ENCODE results near the gene AADACL4.

Gene AADACL4

GRCh38 chr1:12643785-12644184 lies at the start of gene AADACL4:
Gene AADACL4 (plus strand): TSS chr1:12644085. CDS start chr1:12644547, 462 bp downstream.
- DNase-seq = no peak

GRCh38 chr1:12594490-12594889 lies 49.4 kb upstream of the AADACL4 start:
- DNase-seq = no peak

- DNase-seq = no peak
These were observed 48.7 kb upstream of the AADACL4 start for GRCh38 chr1:12594966-12595756.

GRCh38 chr1:12595757-12596006 lies 48.2 kb upstream of the AADACL4 start:
- DNase-seq = no peak

- DNase-seq = peak; percentile 76
These were observed 47.7 kb upstream of the AADACL4 start for GRCh38 chr1:12596007-12596821.

- DNase-seq = no peak
These were observed 46.1 kb upstream of the AADACL4 start for GRCh38 chr1:12597792-12598191.

DNA sequence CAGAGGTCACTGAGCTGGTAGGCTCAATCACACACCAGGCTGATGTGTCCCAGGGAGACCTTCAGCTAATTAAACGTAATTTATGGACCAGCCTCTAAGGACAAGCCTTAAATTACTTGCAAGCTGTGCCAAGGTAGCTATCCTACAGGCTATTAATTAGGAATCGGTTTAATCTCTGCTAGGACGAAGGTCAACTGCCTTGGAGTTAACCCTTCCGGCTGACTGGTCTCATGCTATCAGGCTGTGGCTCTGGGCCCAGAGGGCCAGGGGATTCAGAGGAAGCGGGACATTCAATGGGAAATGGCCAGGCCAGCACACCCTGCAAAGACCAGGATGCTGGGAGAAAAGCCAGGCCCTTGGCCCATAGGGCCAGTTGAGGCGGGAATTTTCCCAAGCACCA lies 44.9 kb upstream of the AADACL4 start:
- DNase-seq = no peak

DNA sequence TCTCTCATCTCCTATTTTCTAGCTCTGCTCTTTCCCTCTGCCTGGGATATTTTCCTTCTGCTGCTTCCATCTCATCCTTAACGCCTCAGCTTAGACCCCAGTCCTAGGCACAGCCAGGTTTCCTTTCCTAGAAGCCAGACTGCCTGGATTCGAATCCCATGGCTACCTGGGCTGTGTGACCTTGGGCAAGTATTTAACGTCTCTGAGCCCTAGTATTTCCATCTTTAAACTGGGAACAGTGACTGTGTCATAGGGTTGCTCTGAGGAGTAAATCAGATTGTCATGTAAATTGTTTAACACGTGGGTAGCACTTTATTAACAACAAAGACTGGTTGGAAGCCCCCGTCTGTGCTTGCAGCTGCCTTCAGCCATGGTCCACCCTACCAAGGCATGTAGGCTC lies 44.2 kb upstream of the AADACL4 start:
- no peak for DNase-seq

GRCh38 chr1:12600335-12600734 lies 43.5 kb upstream of the AADACL4 start:
- no peak for DNase-seq

- peak; percentile 63 for DNase-seq
These were observed 42.8 kb upstream of the AADACL4 start for GRCh38 chr1:12600880-12601633.

DNA sequence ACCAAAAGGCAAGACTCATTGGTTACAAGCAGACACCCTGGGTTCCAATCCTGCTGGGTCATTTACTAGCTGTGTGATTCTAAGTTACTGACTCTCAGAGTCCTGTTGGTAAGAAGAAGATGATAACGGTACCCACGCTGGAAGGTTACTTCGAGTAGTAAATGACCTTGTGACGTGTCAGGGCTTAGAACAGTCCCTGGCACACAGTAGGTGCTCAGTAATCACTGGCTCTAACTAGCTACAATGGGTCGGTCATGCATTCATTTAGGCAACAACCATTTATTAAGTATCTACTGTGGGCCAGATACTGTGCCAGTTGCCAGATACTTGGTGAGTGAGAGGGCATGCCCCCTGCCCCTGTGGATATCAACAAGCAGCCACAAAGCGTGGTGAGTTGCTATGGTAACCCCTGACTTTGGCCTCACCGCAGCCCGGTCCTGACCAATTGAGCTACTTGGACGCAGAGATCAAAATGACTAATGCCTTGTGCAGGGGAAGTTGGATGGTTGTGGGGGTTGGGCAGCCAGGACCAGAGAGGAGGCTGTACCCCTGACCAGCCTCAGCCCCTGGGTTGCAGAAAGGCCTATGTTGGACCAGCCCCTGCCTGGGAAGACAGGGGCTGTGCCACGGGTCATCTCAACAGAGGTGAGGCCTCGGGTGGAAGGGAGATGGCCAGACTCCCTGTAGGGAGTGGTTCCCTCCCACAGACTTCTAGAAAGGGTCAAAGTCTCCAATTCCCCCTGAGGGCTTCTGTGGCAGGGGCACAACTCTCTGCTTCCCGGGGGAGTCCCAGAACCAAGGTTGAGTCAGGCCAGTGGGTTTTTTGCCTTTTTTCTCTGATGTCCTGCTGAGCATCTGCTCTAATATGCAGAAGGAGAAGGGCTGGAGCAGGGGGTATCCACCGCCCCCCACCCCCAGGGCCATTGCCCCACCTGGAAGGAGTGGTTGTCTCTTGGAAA lies 41.9 kb upstream of the AADACL4 start:
- peak; percentile 21 for DNase-seq

GRCh38 chr1:12602659-12603024 lies 41.2 kb upstream of the AADACL4 start:
- no peak for DNase-seq

- DNase-seq = no peak
These were observed 40.7 kb upstream of the AADACL4 start for GRCh38 chr1:12603224-12603623.

DNA sequence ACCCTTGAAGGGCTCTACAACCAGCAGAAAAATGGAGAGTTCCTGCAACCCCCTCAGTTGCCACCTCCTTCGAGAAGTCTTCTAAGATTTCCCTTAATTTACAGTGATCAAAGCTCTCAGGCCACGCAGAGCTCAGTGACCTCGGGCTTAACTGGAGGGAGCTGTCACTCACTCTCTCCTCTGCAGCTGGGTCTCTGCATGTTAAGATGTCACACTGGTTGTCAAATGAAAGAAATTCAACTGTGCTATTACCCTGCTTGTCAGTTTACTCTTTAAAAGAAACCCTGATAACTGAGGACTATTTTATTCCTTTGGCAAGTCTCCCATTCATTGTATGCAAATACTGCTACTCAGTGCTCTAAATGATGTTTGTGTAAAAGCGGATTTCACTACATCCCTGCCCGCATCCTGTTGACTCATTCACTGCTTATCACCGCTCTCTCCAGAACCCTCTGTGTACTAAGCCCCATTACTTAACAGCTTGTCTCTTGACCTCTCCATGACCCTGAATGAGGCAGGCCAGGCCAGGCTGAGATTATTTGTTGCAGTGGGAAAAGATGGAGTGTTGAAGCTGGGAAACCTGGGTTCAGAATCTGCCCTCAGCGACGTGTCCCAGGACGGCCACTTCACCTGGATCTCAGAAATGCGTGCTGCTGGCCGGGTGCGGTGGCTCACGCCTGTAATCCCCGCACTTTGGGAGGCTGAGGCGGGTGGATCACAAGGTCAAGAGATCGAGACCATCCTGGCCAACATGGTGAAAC lies 39.6 kb upstream of the AADACL4 start:
- DNase-seq = no peak

DNA sequence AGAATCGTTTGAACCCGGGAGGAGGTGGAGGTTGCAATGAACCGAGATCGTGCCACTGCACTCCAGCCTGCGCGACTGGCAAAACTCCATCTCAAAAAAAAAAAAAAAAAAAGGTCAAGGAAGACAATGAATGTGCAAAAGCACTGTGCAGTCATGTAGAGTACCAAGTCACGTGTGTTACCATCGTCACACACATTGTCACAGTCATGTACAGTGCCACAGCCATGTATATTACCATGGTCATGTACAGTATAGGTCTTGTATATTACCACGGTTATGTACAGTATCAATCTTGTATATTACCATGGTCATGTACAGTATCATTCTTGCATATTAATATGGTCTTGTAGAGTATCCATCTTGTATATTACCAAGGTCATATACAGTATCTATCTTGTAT lies 38.9 kb upstream of the AADACL4 start:
- DNase-seq = no peak

DNA sequence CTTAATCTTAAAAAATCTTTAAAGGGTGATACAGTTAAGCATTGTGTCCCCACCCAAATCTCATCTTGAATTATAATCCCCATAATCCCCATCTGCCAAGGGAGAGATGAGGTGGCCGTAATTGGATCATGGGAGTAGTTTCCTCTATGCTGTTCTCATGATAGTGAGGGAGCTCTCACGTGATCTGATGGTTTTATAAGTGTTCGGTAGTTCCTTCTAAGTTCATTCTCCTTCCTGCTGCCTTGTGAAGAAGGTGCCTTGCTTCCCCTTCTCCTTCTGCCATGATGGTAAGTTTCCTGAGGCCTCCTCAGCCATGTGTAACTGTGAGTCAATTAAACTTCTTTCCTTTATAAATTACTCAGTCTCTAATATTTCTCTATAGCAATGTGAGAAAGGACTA lies 36.6 kb upstream of the AADACL4 start:
- DNase-seq = no peak

- no peak for DNase-seq
These were observed 35.5 kb upstream of the AADACL4 start for GRCh38 chr1:12608311-12608957.

DNA sequence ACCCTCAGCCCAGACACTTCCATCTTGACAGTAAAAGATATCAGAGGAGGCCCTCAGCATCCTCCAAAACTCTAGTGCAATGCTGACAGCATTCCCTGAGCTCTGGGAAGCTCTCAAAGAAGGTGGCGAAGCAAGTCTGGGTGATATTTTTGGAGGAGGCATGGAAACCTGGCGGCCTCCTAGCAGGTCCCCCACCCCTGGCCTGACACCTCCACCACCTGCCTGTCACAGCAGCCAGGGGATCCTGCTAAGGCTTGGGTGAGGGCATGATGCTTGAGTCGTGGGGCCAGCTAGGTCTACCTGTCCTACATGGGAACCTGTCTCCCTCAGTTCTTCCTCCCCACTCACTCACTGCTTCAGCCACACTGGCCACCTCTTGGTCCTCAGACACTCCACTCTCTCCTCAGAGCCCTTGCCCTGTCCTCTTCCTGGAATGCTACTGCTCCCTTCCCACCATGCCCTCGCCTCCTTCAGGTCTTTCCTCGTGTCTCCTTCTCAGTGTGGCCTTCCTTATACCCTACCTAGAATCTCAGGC lies 34.3 kb upstream of the AADACL4 start:
- no peak for DNase-seq

- no peak for DNase-seq
These were observed 33.5 kb upstream of the AADACL4 start for GRCh38 chr1:12610305-12610935.

- DNase-seq = no peak
These were observed 32.9 kb upstream of the AADACL4 start for GRCh38 chr1:12610941-12611340.

- DNase-seq = no peak
These were observed 30.7 kb upstream of the AADACL4 start for GRCh38 chr1:12613180-12613579.
